Occipital lobe (tissue), 2 donors: ENCODE results near the gene SAPCD1. TPM values are rescaled to one million over a fixed set of nuclear protein-coding genes. Genes with fewer than 3 reads are reported as not detected.

Source experiments
- DNase-seq: peaks from one replicate; lab custom pipeline; 2025; lab: John Stamatoyannopoulos, UW
- total RNA-seq: library from RNA; depleted of rRNA; stranded (reverse); fragments of >200 nt; gene quantifications from one replicate; pipeline ENCODE4 v1.2.3, GENCODE V29; 2014

The SAPCD1 gene
- total RNA-seq: 0.31 TPM

DNA sequence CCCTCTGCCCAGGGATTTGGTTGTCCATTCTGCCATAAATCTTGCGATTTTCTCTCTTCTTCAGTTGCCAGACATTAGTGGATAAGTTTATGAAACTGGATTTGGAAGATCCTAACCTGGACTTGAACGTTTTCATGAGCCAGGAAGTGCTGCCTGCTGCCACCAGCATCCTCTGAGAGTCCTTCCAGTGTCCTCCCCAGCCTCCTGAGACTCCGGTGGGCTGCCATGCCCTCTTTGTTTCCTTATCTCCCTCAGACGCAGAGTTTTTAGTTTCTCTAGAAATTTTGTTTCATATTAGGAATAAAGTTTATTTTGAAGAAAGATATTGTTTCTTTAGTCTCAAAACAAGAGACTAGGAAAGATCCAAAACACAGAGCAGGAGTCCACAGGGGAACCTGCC is at the start of gene SAPCD1:
Gene SAPCD1, plus strand, starts transcription at position 301 of the 400 bp plus-strand sequence. CDS start 399 bp downstream, outside the sequence.
- DNase-seq: no peak

DNA sequence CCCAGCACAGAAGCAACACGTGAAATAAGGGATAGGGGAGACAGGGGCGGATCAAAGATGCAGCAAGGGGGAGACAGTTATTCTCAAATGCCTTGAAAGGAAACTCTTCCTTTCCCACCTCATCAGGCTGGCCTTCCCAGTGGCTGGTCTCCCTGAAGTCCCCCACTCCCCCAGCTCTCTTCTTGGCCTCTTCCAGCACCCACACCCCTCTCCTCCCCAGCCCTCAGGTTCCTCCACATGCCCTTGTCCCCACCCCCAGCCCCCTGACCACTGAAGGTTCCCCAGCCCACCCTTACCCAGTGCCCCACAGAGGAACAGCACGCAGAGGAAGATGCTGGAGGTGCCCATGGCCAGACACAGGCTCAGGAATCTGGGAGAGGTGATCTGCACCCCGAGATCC is 49.0 kb upstream of the SAPCD1 start:
- no peak for DNase-seq

DNA sequence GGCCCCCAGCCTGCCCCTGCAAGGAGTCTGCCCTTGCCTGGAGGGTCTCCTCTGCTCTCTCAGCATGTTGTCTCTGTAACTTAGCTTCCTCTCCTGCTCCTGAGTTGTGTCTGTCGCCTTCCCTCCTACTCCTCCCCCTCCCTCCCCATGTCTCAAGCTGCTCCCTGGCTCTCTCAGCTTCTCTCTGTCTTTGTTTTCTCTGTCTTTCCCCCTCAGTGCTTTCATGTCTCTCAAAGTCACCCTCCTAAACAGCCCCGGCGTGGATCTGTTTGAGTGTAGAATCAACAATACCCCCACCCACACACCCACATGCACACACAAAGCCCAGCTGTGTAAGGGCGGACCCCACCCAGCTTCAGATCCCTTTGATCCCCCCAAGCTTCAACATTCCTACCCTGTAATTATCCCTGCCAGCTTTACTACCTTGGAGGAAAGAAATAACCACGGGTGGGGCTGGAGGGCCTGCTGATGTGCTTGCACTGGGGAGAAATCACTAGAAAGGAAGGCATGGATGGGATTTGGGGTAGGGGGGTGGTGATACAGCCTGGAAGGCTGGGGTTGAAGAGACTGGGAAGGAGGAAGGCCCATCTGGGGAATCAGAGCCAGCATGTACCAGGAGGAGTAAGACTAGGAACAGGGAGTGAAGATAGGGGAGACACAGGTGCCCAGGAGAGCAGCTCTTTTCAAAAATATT is 48.3 kb upstream of the SAPCD1 start:
- DNase-seq: no peak

DNA sequence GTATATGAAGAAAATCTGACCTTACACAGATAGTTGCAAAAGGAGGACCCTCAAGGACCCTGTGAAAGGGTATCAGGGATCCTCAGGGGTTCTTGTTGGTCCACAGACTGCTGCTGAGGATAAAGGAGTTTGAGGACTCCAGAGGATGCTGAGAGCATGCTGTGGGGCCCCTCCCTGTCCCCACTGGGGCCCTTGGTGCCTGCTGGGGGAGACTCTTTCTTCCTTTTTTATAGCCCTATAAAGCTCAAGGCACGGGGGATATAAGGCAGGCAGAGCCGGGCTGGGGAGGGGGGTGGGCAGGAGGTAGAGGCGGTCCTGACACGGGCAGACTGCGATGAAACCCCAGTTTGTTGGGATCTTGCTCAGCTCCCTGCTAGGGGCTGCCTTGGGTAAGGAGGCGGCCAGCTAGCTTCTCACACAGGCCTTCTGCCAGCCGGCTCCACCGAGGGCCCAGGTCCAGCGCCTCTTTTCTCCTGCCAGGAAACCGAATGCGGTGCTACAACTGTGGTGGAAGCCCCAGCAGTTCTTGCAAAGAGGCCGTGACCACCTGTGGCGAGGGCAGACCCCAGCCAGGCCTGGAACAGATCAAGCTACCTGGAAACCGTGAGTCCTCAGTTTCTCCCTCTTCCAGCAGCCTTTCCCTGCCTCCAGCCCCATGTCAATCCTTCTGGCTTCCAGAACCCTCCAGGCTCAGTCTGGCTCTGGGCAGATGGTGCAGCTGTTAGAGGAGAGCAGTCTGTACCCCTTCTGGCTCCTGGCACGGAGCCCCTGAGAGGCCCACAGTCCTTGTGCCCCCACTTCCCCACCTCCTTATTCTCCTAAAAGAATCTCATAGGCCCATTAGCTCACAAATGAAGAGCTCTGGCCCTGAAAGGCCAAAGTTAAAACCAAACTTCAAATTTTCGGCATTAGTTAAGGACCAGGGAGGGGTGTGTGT is 47.2 kb upstream of the SAPCD1 start, which contains the start of gene LY6G6D:
Gene LY6G6D, plus strand, starts transcription at position 327 of the 937 bp plus-strand sequence. Its CDS starts 8 bp downstream, at position 335.
- no peak for DNase-seq

DNA sequence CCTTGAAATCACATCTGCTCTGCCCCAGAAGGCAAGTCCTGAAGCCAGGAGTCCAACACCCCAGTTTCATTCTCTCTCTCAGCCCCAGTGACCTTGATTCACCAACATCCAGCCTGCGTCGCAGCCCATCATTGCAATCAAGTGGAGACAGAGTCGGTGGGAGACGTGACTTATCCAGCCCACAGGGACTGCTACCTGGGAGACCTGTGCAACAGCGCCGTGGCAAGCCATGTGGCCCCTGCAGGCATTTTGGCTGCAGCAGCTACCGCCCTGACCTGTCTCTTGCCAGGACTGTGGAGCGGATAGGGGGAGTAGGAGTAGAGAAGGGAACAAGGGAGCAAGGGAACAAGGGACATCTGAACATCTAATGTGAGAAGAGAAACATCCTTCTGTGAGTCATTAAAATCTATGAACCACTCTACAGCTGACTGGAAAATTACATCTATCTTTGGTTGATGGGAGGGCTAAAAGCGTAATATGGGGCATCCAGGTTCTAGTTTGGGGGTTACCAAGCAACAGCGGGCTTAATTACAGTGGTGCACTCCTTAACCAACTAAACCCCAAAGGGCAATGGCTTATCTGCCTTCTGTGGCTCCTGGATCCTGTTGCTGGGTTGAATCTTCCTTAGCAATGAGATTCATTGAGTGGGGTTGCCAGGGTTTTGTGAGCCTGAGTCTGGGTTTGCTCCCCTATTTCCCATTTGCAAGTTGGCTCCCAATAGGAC is 44.8 kb upstream of the SAPCD1 start:
- no peak for DNase-seq

DNA sequence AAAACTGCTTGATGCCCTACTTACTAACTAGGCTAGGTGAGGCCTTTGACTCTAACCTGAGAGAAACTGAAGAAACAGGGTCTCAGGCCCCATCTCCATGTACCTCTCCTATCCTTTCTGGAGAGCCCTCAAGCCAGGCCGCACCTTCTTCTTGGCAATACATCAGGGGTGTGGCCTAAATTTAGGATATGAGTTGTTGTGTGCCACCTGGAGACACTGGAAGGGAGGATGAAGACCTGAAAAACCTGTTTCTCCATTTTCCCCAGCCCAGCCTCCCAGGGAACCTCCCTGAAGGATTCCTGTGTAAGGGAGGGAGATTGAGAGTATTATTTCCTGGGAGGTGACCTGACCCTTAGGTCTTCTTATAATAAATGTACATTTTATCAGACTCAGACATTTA is 44.2 kb upstream of the SAPCD1 start:
- no peak for DNase-seq

DNA sequence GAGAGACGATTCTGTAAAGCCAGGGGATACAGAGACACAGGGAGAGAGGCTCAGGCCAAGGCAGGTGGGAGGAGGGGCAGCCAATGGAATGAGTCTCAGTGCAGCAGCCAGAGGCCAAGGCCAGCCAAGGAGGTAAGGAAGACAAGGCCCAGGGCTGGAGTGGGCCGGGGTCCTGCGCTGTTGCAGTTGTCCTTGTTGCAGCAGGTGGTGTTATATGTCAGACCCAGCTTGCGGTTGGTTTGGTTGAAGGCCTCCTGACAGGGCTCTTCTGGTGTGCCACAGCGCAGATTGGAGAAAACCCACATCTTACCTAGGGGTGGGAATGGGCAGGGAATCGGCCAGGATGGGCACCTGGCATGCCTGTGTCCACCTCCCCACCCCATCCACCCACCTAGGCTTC is 43.5 kb upstream of the SAPCD1 start:
- no peak for DNase-seq

DNA sequence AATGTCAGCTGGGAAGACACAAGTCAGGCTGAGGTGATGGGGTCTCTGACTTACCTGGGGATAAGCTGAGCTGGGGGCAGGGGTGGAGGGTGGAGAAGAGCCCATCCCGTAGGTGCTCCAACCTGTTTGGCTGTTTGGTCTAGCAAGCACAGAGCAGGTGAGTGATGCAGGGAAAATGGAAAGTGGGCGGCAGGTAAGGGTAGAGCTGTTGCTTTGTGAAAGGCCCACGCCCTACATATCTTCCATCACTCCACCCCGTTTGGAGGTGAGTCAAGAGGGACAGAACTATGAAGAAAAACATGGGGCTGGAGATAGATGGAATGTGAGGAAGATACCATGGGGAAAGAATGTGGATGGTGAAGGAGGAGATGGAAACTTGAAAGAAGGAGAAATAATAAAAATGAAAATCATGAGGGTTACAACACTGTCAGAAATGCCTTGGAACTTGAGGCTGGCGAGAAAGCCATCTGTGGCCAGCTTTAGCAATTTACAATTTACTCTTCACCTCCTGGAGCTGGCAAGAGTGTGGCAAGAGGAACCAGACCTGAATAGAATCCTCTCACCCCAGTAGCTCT is 42.2 kb upstream of the SAPCD1 start:
- no peak for DNase-seq

DNA sequence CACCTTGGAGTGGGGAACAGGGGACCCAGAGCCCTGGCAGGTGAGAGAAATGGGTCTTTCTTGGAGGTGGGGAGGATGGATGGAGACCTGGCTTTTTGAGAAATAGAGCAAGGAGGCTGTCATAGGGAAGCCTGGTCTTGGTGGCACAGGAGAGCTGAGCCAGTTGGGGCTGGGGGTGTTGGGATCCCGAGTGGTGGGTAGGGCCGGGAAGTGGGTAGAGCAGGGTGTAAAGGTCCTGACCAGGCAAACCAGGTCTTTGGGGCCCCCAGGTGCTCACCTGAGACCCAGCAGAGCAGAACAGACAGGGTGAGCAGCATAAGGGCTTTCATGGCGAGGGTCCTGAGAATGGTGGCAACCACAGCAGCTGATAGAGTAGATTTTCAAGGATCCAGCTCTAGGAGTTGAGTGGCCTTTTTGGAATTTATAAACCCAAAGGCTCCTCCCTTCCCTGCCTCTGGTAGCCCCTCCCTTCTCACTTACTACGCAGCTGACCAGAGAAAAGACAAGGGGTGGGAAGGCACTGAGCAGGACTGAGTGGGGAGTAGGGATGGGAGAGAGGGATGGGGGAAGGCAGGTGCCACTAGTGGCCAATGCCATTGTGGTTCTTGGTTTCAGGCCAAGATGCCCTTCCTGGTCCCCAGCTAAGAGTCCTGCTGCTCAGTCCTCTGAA is 41.0 kb upstream of the SAPCD1 start, which contains the start of gene LY6G6C:
Gene LY6G6C, minus strand, starts transcription at position 396 of the 670 bp plus-strand sequence. Its CDS starts 67 bp downstream, at position 329.
- DNase-seq: no peak

DNA sequence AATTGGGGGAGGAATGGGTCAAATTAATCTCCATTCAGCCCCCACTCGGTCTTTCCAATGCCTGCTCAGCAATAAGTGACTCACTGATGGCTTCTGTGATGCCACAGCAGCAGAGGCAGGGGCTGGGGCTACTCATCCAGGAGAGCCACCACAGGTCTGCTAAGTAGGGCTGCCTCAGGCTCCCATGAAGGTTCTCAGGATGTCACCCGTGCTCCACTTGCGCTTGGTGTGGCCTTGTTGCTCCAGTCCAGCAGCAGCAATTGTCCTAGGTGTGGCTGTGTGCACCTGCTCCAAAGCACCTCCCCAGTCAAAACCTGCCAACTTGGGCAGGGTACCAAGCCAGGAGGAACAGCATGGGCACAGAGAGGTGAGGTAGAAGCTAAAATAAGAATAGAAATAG is 40.3 kb upstream of the SAPCD1 start:
- no peak for DNase-seq

DNA sequence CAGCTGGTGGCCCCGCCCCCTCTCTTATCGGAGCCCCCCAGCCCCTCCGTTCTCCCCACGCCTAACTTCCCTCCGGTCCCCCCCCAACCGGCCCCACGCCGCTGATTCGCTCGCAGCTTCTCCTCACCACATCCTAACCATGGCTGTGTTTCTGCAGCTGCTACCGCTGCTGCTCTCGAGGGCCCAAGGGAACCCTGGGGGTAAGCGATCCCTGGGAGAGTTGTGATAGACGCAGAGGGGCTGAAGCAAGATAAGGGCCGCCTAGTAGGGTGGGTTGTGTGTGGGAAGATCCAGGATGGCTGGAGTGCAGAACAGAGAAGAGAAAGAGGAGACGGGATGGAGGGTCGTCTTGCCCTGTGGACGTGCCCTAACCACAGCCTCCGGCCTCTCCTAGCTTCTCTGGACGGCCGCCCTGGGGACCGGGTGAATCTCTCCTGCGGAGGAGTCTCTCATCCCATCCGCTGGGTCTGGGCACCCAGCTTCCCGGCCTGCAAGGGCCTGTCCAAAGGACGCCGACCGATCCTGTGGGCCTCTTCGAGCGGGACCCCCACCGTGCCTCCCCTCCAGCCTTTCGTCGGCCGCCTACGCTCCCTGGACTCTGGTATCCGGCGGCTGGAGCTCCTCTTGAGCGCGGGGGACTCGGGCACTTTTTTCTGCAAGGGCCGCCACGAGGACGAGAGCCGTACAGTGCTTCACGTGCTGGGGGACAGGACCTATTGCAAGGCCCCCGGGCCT is 39.0 kb upstream of the SAPCD1 start, which contains the start of gene MPIG6B:
Gene MPIG6B, plus strand, starts transcription at position 129 of the 735 bp plus-strand sequence. Its CDS starts 11 bp downstream, at position 140.
- no peak for DNase-seq

DNA sequence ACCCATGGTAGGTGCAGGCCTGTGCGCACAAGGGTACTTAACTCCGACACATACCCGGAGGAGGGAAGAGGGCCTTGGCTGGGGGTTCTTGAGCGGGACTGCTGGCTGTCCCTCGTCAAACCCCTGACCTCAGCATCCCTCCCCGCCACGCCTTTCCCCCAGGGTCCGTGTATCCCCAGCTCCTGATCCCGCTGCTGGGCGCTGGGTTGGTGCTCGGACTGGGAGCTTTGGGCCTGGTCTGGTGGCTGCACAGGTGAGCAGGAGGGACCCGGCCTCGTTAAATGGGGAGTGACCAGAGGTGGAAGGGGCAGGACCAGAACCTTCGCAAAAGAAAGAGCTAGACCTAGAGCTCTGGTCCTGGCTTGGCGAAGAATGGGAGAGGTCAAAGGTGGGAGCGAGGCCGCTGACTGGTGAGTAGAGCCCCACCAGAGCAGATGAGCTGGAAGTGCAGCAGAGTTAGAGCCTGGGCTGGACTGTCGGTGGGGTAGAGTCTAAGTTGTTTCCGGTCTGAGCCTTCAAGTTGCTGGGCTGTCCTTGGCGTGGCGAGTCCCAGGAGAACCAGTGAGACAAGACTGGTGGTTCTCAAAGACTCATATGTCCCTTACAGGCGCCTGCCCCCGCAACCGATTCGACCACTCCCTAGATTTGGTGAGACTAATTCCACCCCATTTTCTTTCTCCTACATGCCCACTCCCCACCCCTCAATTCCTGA is 38.3 kb upstream of the SAPCD1 start:
- no peak for DNase-seq

DNA sequence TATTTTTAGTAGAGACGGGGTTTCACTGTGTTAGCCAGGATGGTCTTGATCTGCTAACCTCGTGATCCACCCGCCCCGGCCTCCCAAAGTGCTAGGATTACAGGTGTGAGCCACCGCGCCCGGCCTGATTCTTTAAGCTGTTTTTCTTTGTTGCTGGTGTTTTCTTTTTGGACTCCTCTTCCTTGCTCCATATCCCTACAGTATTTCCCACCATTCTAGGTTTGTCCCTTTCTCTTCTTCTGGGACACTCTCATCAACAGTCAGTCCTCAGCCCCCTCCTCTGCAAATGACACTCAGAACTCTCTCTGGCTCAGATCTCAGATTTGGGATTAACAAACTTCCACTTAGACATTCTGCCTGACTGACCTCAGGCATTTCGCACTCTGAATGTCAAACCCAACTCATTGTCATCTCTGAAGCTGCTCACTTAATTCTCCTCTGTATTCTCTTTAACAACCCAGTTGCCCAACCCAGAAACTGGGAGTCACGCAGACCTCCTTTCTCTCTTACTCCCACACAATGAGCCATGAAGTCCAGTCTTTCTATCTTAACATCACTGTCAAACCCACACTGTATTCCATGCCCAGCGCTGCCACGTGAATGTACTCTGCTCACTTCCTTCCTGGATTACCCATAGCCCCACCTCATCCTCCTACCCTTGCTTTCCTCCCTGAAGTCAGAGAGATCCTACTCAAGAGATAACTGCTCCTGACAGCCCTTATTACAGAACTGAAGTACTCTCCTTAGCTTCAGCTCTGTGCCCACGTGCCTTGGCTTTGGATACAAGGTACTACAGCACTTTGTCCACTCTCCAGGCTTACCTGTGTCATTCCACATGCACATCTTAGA is 36.7 kb upstream of the SAPCD1 start:
- no peak for DNase-seq

DNA sequence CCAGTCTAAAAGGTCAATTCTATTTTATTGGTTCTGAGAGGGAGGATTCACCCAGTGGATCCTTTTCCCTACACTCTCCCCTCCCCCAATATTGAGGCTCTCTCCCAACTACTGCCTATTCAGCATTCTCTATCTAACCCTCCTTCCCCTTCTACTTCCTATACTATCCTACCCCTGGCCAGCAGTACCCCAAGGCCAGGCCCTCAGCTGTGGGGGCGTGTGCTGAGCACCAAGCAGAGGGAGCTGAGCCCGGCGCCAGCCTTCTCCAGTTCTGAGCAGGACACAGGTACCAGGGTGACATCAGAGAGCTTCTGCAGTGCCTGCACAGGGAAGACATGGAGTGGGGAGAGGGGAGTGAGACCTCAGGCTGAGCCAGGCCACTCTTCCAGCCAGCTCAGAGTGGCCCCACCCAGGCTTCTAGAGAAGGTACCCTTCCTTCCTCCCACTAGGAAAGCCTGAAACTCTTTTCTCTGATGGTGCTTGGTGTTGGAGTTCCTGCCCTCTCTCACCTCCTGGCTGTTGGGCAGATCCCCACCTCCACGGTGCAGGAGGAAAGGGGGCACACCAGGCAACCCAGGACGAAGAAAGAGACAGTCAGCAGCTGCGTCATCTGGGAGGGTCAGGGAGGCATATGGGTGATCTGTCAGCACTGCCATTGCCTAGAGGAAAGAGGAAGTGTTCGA is 35.3 kb upstream of the SAPCD1 start:
- DNase-seq: no peak

DNA sequence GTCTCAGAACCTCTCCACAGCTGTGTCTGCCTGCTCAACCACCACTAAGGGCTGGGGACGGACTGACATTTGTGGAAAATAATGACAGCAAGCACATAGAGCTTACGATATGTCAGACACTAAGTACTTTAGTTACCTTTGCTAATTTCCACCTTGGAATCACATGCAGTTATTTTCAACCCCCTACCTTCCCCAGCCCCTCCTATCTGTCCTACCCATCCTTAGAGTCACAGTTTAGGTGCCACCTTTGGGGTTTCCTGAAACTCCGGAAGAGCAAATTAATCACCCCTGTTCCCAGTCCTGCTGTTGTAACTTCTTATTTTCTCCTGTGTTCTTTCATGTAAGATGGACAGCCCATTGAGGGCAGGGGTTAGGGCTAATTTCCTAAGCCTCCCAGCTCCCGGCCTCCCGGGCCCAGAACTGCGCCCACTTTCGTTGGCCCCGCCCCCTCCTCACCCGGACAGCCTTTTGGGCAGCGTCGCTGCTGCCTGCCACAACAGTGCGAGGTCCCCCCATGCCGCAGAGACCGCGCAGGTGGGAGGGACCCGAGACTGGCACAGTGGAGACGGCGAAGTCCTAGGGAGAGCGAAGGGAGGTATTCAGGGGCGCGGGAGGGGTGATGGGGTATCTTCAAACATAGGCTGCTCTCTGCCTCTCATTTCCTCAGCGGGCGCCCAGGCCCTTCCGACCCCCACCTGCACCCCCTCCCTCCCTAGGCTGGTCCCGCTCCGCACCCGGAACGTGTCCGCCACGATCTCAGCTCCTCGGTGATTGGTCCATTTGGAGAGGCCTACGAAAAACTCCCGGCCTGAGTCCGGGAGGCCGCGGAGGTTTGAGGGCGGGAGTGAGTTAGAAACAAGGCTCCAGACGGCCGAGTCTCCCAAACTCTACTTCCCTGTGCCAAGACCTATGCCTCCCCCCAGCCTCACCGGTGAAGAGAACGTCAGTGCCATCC is 34.5 kb upstream of the SAPCD1 start:
- DNase-seq: no peak

DNA sequence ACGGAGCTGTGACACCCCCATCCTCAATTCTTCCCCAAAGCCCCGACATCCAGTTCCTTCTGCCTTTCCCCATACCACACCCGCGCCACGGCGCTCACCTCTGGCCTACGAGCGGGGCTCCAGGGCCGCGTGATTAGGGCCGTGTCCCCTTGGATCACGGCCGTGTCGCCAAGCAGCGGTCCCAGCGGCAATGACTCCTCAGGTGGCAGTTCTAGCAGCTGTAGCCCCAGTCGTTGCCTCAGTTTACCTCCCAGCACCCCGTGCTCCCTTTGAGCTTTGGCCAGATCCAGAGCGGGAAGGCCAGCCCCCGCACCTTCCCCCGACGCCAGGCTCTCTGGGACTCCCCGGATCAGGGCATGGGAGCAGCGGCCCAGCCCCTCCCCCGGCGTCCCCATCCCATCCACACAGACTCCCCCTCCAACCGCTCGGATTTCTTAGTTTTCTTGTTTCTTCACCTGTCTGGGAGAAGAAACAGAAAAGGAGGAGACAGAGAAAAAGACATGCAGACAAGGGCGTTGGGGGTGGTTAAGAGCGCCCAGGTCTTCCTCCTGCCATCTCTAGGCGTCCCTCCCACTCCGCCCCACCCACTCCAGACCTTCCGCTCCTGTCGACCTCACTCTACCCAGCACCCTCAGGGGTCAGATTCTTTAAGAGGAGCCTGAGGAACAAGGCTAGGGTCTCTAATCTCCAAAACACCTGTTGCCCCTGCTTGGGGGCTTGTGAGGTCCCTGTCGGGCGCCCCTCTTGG is 33.5 kb upstream of the SAPCD1 start, which contains the start of gene DDAH2:
Gene DDAH2, minus strand, starts transcription at position 533 of the 748 bp plus-strand sequence. Its CDS starts 138 bp downstream, at position 395.
- DNase-seq: no peak
